Measurements from ENCODE around the gene ANKRD24.

ANKRD24 gene

GRCh38 chr19:4144666-4145249 is 37.7 kb upstream of the ANKRD24 start:
- Histone ChIP-seq H3K4me3 (ENCODE audit: low read length in 2 of 2) (no peak overlapping the region), H3K9me3 (replicated peaks in 1 of 2; ENCODE audit: control insufficient read depth in 2 of 2, insufficient read depth in 1 of 2, low read depth in 1 of 2, low read length in 2 of 2) (no peaks in the 10 kb centered on the region), H2BK12ac (ENCODE audit: low read length) (no peak overlapping the region), H2AK5ac (ENCODE audit: low read depth, low read length) (no peak overlapping the region), H2AFZ (ENCODE audit: low read length) (no peak overlapping the region), H3K4me2 (ENCODE audit: insufficient read depth, low read length, poor library complexity, severe bottlenecking) (no peak overlapping the region), H3K23ac (ENCODE audit: low read depth, low read length, poor library complexity) (no peak overlapping the region), H3K27ac (replicated peaks; ENCODE audit: low read length) (no peak overlapping the region), H3K4ac (ENCODE audit: low read length) (no peak overlapping the region), H3K14ac (ENCODE audit: low read length) (no peak overlapping the region), H2BK15ac (ENCODE audit: low read length) (no peak overlapping the region), H3K9ac (ENCODE audit: low read depth, low read length, poor library complexity) (no peak overlapping the region), H3K4me1 (ENCODE audit: control insufficient read depth in 2 of 2, insufficient read depth in 1 of 2, low read depth in 1 of 2, low read length in 2 of 2) (peaks cover 0 to 3% of the 10 kb centered on the region in 2 donors), H3K79me1 (ENCODE audit: low read depth, low read length) (no peaks in the 10 kb centered on the region), H2BK5ac (ENCODE audit: low read length) (no peak overlapping the region), H2BK120ac (ENCODE audit: low read depth, low read length) (no peak overlapping the region), H4K91ac (ENCODE audit: low read depth, low read length, poor library complexity) (no peak overlapping the region), H3K27me3 (ENCODE audit: control insufficient read depth in 3 of 3, insufficient read depth in 3 of 3, low read depth in 1 of 3, low read length in 3 of 3) (peaks cover 0 to 4% (median 3%) of the 10 kb centered on the region in 3 experiments), H4K8ac (ENCODE audit: low read depth, low read length) (no peak overlapping the region), H3K36me3 (replicated peaks in 1 of 2; ENCODE audit: control insufficient read depth in 2 of 2, insufficient read depth in 2 of 2, low read length in 2 of 2) (no peaks in the 10 kb centered on the region), H3K18ac (ENCODE audit: low read length) (no peak overlapping the region)
- DNase-seq (ENCODE audit: low spot score) = no peak
- no CpG with 5 or more reads among the region's 7 CpGs for WGBS, 2 donors (ENCODE audit: extremely low coverage in 2 of 2, insufficient read length in 2 of 2, insufficient replicate concordance in 1 of 2)

GRCh38 chr19:4149518-4150288 is 32.8 kb upstream of the ANKRD24 start:
- WGBS, 2 donors (ENCODE audit: extremely low coverage in 2 of 2, insufficient read length in 2 of 2, insufficient replicate concordance in 1 of 2) = no CpG with 5 or more reads among the region's 17 CpGs
- Histone ChIP-seq H3K9ac (ENCODE audit: low read depth, low read length, poor library complexity) (no peak overlapping the region), H3K23ac (ENCODE audit: low read depth, low read length, poor library complexity) (no peak overlapping the region), H3K14ac (ENCODE audit: low read length) (no peak overlapping the region), H3K4me1 (ENCODE audit: control insufficient read depth in 2 of 2, insufficient read depth in 1 of 2, low read depth in 1 of 2, low read length in 2 of 2) (peaks cover 0 to 3% of the 10 kb centered on the region in 2 donors), H3K27ac (replicated peaks; ENCODE audit: low read length) (no peak overlapping the region), H4K8ac (ENCODE audit: low read depth, low read length) (no peak overlapping the region), H3K4me3 (ENCODE audit: low read length in 2 of 2) (no peak overlapping the region), H2BK120ac (ENCODE audit: low read depth, low read length) (no peak overlapping the region), H3K18ac (ENCODE audit: low read length) (peak overlapping the region; percentile 3), H2AFZ (ENCODE audit: low read length) (no peak overlapping the region), H2BK15ac (ENCODE audit: low read length) (no peak overlapping the region), H3K27me3 (ENCODE audit: control insufficient read depth in 3 of 3, insufficient read depth in 3 of 3, low read depth in 1 of 3, low read length in 3 of 3) (peaks cover 0 to 11% (median 3%) of the 10 kb centered on the region in 3 experiments), H3K36me3 (replicated peaks in 1 of 2; ENCODE audit: control insufficient read depth in 2 of 2, insufficient read depth in 2 of 2, low read length in 2 of 2) (no peaks in the 10 kb centered on the region), H3K9me3 (replicated peaks in 1 of 2; ENCODE audit: control insufficient read depth in 2 of 2, insufficient read depth in 1 of 2, low read depth in 1 of 2, low read length in 2 of 2) (no peaks in the 10 kb centered on the region), H3K79me1 (ENCODE audit: low read depth, low read length) (no peaks in the 10 kb centered on the region), H3K4me2 (ENCODE audit: insufficient read depth, low read length, poor library complexity, severe bottlenecking) (no peak overlapping the region), H4K91ac (ENCODE audit: low read depth, low read length, poor library complexity) (no peak overlapping the region), H2BK5ac (ENCODE audit: low read length) (no peak overlapping the region), H2BK12ac (ENCODE audit: low read length) (no peak overlapping the region), H3K4ac (ENCODE audit: low read length) (no peak overlapping the region), H2AK5ac (ENCODE audit: low read depth, low read length) (no peak overlapping the region)
- no peak for DNase-seq (ENCODE audit: low spot score)

GRCh38 chr19:4151623-4152022 is 30.9 kb upstream of the ANKRD24 start:
- H2BK12ac ChIP-seq (ENCODE audit: low read length) = no peak overlapping the region
- H2AFZ ChIP-seq (ENCODE audit: low read length) = no peak overlapping the region
- no peaks in the 10 kb centered on the region for H3K79me1 ChIP-seq (ENCODE audit: low read depth, low read length)
- H4K91ac ChIP-seq (ENCODE audit: low read depth, low read length, poor library complexity) = no peak overlapping the region
- H2BK5ac ChIP-seq (ENCODE audit: low read length) = no peak overlapping the region
- no peak overlapping the region for H3K14ac ChIP-seq (ENCODE audit: low read length)
- no peak overlapping the region for H4K8ac ChIP-seq (ENCODE audit: low read depth, low read length)
- no peaks in the 10 kb centered on the region for H3K4me1 ChIP-seq (ENCODE audit: control insufficient read depth in 2 of 2, insufficient read depth in 1 of 2, low read depth in 1 of 2, low read length in 2 of 2)
- H2BK15ac ChIP-seq (ENCODE audit: low read length) = no peak overlapping the region
- no peak overlapping the region for H2AK5ac ChIP-seq (ENCODE audit: low read depth, low read length)
- no peak overlapping the region for H3K4me2 ChIP-seq (ENCODE audit: insufficient read depth, low read length, poor library complexity, severe bottlenecking)
- no CpG with 5 or more reads among the region's 6 CpGs for WGBS, 2 donors (ENCODE audit: extremely low coverage in 2 of 2, insufficient read length in 2 of 2, insufficient replicate concordance in 1 of 2)
- no peak overlapping the region for H2BK120ac ChIP-seq (ENCODE audit: low read depth, low read length)
- H3K4ac ChIP-seq (ENCODE audit: low read length) = no peak overlapping the region
- peaks cover 0 to 8% (median 0%) of the 10 kb centered on the region in 3 experiments for H3K27me3 ChIP-seq (ENCODE audit: control insufficient read depth in 3 of 3, insufficient read depth in 3 of 3, low read depth in 1 of 3, low read length in 3 of 3)
- no peak overlapping the region for H3K9ac ChIP-seq (ENCODE audit: low read depth, low read length, poor library complexity)
- H3K4me3 ChIP-seq (ENCODE audit: low read length in 2 of 2) = no peak overlapping the region
- no peak overlapping the region for H3K23ac ChIP-seq (ENCODE audit: low read depth, low read length, poor library complexity)
- no peak overlapping the region for H3K27ac ChIP-seq (replicated peaks; ENCODE audit: low read length)
- no peak overlapping the region for H3K18ac ChIP-seq (ENCODE audit: low read length)
- H3K36me3 ChIP-seq (replicated peaks in 1 of 2; ENCODE audit: control insufficient read depth in 2 of 2, insufficient read depth in 2 of 2, low read length in 2 of 2) = no peaks in the 10 kb centered on the region
- no peaks in the 10 kb centered on the region for H3K9me3 ChIP-seq (replicated peaks in 1 of 2; ENCODE audit: control insufficient read depth in 2 of 2, insufficient read depth in 1 of 2, low read depth in 1 of 2, low read length in 2 of 2)
- no peak for DNase-seq (ENCODE audit: low spot score)

- H3K4me3 ChIP-seq (ENCODE audit: low read length in 2 of 2) = no peak overlapping the region
- no peak overlapping the region for H3K9ac ChIP-seq (ENCODE audit: low read depth, low read length, poor library complexity)
- no peak overlapping the region for H2AK5ac ChIP-seq (ENCODE audit: low read depth, low read length)
- no peak overlapping the region for H3K27ac ChIP-seq (replicated peaks; ENCODE audit: low read length)
- H3K9me3 ChIP-seq (replicated peaks in 1 of 2; ENCODE audit: control insufficient read depth in 2 of 2, insufficient read depth in 1 of 2, low read depth in 1 of 2, low read length in 2 of 2) = no peaks in the 10 kb centered on the region
- H3K36me3 ChIP-seq (replicated peaks in 1 of 2; ENCODE audit: control insufficient read depth in 2 of 2, insufficient read depth in 2 of 2, low read length in 2 of 2) = no peaks in the 10 kb centered on the region
- no peak overlapping the region for H4K8ac ChIP-seq (ENCODE audit: low read depth, low read length)
- no CpG with 5 or more reads among the region's 10 CpGs for WGBS, 2 donors (ENCODE audit: extremely low coverage in 2 of 2, insufficient read length in 2 of 2, insufficient replicate concordance in 1 of 2)
- no peak overlapping the region for H3K4ac ChIP-seq (ENCODE audit: low read length)
- no peak for DNase-seq (ENCODE audit: low spot score)
- H3K4me1 ChIP-seq (ENCODE audit: control insufficient read depth in 2 of 2, insufficient read depth in 1 of 2, low read depth in 1 of 2, low read length in 2 of 2) = no peaks in the 10 kb centered on the region
- H2BK12ac ChIP-seq (ENCODE audit: low read length) = no peak overlapping the region
- H3K27me3 ChIP-seq (ENCODE audit: control insufficient read depth in 3 of 3, insufficient read depth in 3 of 3, low read depth in 1 of 3, low read length in 3 of 3) = peaks cover 0 to 8% (median 0%) of the 10 kb centered on the region in 3 experiments
- no peak overlapping the region for H4K91ac ChIP-seq (ENCODE audit: low read depth, low read length, poor library complexity)
- H3K14ac ChIP-seq (ENCODE audit: low read length) = no peak overlapping the region
- H2BK5ac ChIP-seq (ENCODE audit: low read length) = no peak overlapping the region
- no peak overlapping the region for H2BK120ac ChIP-seq (ENCODE audit: low read depth, low read length)
- no peak overlapping the region for H3K4me2 ChIP-seq (ENCODE audit: insufficient read depth, low read length, poor library complexity, severe bottlenecking)
- no peaks in the 10 kb centered on the region for H3K79me1 ChIP-seq (ENCODE audit: low read depth, low read length)
- no peak overlapping the region for H3K23ac ChIP-seq (ENCODE audit: low read depth, low read length, poor library complexity)
- H3K18ac ChIP-seq (ENCODE audit: low read length) = no peak overlapping the region
- no peak overlapping the region for H2AFZ ChIP-seq (ENCODE audit: low read length)
- no peak overlapping the region for H2BK15ac ChIP-seq (ENCODE audit: low read length)
These were observed 30.1 kb upstream of the ANKRD24 start for GRCh38 chr19:4152241-4152998.

Measured in neuronal stem cell (in vitro differentiated cells).